Activated gamma-delta T cell treated with anti-CD3 and anti-CD28 coated beads, Interleukin-2, amount 50 U/mL, for 16 hours (primary cell): ENCODE data around the gene PTPRN2.

Experiments
- DNase-seq: peaks from one replicate; pipeline ENCODE4 v3.0.0-alpha.2; 2020; ENCODE audit warnings: low read depth

Gene PTPRN2

GRCh38 chr7:157769526-157770215, 818.0 kb downstream of the PTPRN2 start:
- no peak for DNase-seq

GRCh38 chr7:157769086-157769485, 818.5 kb downstream of the PTPRN2 start:
- DNase-seq, result no peak

GRCh38 chr7:157768198-157768597, 819.4 kb downstream of the PTPRN2 start:
- DNase-seq, result no peak

GRCh38 chr7:157767506-157768197, 820.0 kb downstream of the PTPRN2 start:
- no peak for DNase-seq

GRCh38 chr7:157766098-157766497, 821.5 kb downstream of the PTPRN2 start:
- DNase-seq, result no peak

- DNase-seq, result no peak
These were observed 822.6 kb downstream of the PTPRN2 start for GRCh38 chr7:157764946-157765537.

GRCh38 chr7:157764193-157764592, 823.4 kb downstream of the PTPRN2 start:
- DNase-seq, result no peak

GRCh38 chr7:157763279-157764000, 824.2 kb downstream of the PTPRN2 start:
- DNase-seq, result no peak

- no peak for DNase-seq
These were observed 824.8 kb downstream of the PTPRN2 start for GRCh38 chr7:157762824-157763223.

GRCh38 chr7:157760004-157760730, 827.5 kb downstream of the PTPRN2 start:
- DNase-seq, result no peak

GRCh38 chr7:157759246-157759805, 828.3 kb downstream of the PTPRN2 start:
- no peak for DNase-seq

GRCh38 chr7:157758468-157759245, 829.0 kb downstream of the PTPRN2 start:
- DNase-seq, result no peak

- no peak for DNase-seq
These were observed 829.7 kb downstream of the PTPRN2 start for GRCh38 chr7:157757776-157758467.

GRCh38 chr7:157757211-157757610, 830.4 kb downstream of the PTPRN2 start:
- DNase-seq, result no peak

GRCh38 chr7:157755741-157756140, 831.9 kb downstream of the PTPRN2 start:
- no peak for DNase-seq

GRCh38 chr7:157754416-157754790, 833.2 kb downstream of the PTPRN2 start:
- DNase-seq, result no peak

- DNase-seq, result no peak
These were observed 833.8 kb downstream of the PTPRN2 start for GRCh38 chr7:157753713-157754415.

GRCh38 chr7:157752832-157753291, 834.8 kb downstream of the PTPRN2 start:
- no peak for DNase-seq

- no peak for DNase-seq
These were observed 835.5 kb downstream of the PTPRN2 start for GRCh38 chr7:157751951-157752673.
